Dendritic cell treated with granulocyte-macrophage colony-stimulating factor and Interleukin-4, amounts not matched to agents 40 ng/mL and 50 ng/mL, for 4 days (primary cell): ENCODE results near the gene FBXL5.

ENCODE experiments used
- H3K27ac Mint-ChIP-seq: one replicate; pipeline ENCODE4 v1.8.0; 2022; ENCODE audit warnings: mild to moderate bottlenecking, mixed read lengths
- H3K27me3 Mint-ChIP-seq: one replicate; pipeline ENCODE4 v1.8.0; 2022; ENCODE audit warnings: mild to moderate bottlenecking, mixed read lengths
- H3K36me3 Mint-ChIP-seq: one replicate; pipeline ENCODE4 v1.8.0; 2022; ENCODE audit warnings: low read depth, mixed read lengths
- H3K4me1 Mint-ChIP-seq: one replicate; pipeline ENCODE4 v1.8.0; 2022; ENCODE audit warnings: low read depth, mixed read lengths
- H3K4me3 Mint-ChIP-seq: one replicate; pipeline ENCODE4 v1.8.0; 2022; ENCODE audit warnings: mild to moderate bottlenecking, moderate library complexity, mixed read lengths
- H3K9me3 Mint-ChIP-seq: one replicate; pipeline ENCODE4 v1.8.0; 2022; ENCODE audit warnings: mixed read lengths
- intact Hi-C: fragments of 100-400 bp; cut with micrococcal nuclease; formaldehyde crosslinking; loops from one replicate; pipeline ENCODE4 v1.15.0; 2022

FBXL5 gene

DNA sequence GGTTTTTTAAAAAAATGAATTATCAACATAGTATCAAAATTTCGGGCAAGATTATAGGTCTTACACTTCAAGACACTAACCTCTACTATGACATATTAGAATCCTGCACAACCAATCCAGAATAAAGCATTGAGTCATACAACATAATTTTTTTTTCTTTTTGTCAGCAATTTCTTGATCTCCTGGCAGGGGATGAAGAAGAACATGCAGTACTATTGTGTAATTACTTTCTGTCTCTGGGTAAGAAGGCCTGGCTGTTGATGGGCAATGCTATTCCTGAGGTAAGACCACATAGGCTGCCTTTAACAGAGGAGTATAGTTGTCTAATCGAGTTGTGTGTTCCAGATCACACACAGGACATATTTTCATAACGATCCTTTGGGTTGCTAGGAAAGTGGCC, 67.5 kb downstream of the FBXL5 start:
- H3K9me3 Mint-ChIP-seq: no peaks in the 10 kb centered on the region
- peaks cover 19% of the 10 kb centered on the region for H3K4me1 Mint-ChIP-seq
- H3K27me3 Mint-ChIP-seq: no peaks in the 10 kb centered on the region
- H3K27ac Mint-ChIP-seq: no peak overlapping the region
- H3K36me3 Mint-ChIP-seq: peaks cover 7% of the 10 kb centered on the region
- no peak overlapping the region for H3K4me3 Mint-ChIP-seq
- intact Hi-C loops: no loop called here

DNA sequence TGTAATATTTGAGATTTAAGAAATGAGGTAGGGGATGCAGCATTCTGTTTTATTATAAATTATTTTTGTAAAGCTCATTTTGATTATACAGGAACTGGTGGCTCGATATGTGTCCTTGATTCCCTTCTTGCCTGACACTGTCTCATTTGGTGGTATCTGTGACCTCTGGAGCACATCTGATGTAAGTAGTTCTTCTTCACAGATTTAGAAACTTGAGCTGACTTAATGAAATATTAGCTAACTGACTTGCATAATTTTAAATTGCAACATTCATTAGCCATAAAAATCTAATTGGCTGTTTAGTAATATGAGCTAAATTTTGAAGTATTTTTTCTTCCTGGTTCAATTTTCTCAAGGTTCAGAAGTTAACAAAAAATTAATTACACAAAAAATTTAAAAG, 69.1 kb downstream of the FBXL5 start:
- Mint-ChIP-seq H3K9me3 (no peaks in the 10 kb centered on the region), H3K4me3 (no peak overlapping the region), H3K4me1 (peaks cover 19% of the 10 kb centered on the region), H3K27me3 (no peaks in the 10 kb centered on the region), H3K36me3 (peaks cover 7% of the 10 kb centered on the region), H3K27ac (no peak overlapping the region)
- intact Hi-C loops: no loop called here

DNA sequence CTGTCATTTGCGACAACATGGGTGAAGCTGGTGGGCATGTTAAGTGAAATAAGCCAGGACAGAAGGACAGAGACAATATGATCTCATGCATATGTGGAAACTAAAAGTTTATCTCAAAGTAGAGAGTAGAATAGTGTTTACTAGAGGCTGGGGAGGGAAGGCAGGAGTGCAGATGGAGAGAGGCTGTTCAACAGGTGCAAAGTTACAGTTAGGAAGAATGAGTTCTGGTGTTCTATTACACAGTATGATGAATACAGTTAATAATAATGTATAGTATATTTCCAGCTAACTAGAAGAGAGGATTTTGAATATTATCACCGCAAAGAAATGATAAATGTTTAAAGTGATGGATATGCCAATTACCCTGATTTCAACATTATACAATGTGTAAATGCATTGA, 69.8 kb downstream of the FBXL5 start:
- peaks cover 7% of the 10 kb centered on the region for H3K36me3 Mint-ChIP-seq
- no peaks in the 10 kb centered on the region for H3K9me3 Mint-ChIP-seq
- intact Hi-C loops: no loop called here
- H3K4me3 Mint-ChIP-seq: no peak overlapping the region
- peaks cover 19% of the 10 kb centered on the region for H3K4me1 Mint-ChIP-seq
- H3K27me3 Mint-ChIP-seq: no peaks in the 10 kb centered on the region
- H3K27ac Mint-ChIP-seq: no peak overlapping the region

DNA sequence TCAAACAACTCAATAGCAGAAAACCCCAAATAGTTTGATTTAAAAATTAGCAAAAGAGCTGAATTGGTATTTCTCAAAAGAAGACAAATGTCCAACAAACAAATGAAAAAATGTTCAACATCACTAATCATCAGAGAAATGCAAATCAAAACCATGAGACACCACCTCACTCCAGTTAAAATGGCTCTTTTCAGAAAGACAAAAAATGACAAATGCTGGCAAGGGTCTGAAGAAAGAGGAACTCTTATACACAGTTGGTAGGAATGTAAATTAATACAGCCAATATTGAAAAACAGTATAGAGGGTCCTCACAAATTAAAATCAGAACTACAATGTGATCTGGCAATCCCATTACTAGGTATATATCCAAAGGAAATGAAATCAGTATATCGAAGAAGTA, 70.4 kb downstream of the FBXL5 start:
- H3K9me3 Mint-ChIP-seq: no peaks in the 10 kb centered on the region
- peaks cover 19% of the 10 kb centered on the region for H3K4me1 Mint-ChIP-seq
- intact Hi-C loops: no loop called here
- no peak overlapping the region for H3K4me3 Mint-ChIP-seq
- no peak overlapping the region for H3K27ac Mint-ChIP-seq
- peaks cover 7% of the 10 kb centered on the region for H3K36me3 Mint-ChIP-seq
- H3K27me3 Mint-ChIP-seq: no peaks in the 10 kb centered on the region

DNA sequence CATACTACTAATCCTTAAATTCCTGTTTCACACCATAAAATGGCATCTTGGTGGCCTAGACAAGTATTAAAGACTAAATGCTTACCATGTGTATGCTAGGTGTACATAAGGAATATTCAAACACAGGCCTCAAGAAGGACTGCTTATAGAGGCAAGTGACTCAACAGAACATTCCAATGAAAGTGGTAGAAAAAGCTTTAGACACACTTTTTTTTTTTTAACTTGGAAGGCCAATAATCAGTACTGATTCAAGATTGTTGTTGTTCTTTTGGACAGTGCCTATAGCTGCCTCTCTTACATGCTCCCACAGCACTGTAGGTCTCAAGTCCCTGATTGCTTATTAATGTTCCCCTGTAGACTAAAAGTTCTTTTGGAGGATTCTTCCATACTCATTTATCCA, 77.6 kb downstream of the FBXL5 start:
- H3K4me1 Mint-ChIP-seq: no peaks in the 10 kb centered on the region
- H3K36me3 Mint-ChIP-seq: peaks cover 5% of the 10 kb centered on the region
- H3K27ac Mint-ChIP-seq: no peak overlapping the region
- intact Hi-C loops: no loop called here
- H3K4me3 Mint-ChIP-seq: no peak overlapping the region
- no peaks in the 10 kb centered on the region for H3K9me3 Mint-ChIP-seq
- no peaks in the 10 kb centered on the region for H3K27me3 Mint-ChIP-seq

DNA sequence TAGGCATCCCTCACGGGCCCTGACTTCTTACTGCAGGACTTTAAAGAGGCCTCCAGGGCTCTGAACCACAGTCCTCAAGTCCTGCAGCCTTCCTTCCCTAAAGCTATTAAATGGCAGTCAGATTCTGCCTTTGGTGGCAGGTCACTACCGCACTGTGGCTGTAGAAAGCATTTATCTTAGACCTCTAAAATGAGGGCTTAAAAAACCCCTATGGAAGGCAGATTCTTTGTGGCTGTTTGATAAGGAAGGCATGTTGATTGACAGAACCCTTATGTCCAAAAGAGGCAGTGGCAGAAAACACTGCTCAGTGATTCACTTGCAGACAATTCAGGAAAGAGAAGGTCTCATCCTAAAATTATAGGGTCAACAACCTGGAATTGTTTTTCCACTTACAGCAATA, 79.2 kb downstream of the FBXL5 start:
- no peaks in the 10 kb centered on the region for H3K4me1 Mint-ChIP-seq
- peaks cover 5% of the 10 kb centered on the region for H3K36me3 Mint-ChIP-seq
- H3K9me3 Mint-ChIP-seq: no peaks in the 10 kb centered on the region
- no peak overlapping the region for H3K27ac Mint-ChIP-seq
- intact Hi-C loops: no loop called here
- H3K4me3 Mint-ChIP-seq: no peak overlapping the region
- H3K27me3 Mint-ChIP-seq: no peaks in the 10 kb centered on the region

DNA sequence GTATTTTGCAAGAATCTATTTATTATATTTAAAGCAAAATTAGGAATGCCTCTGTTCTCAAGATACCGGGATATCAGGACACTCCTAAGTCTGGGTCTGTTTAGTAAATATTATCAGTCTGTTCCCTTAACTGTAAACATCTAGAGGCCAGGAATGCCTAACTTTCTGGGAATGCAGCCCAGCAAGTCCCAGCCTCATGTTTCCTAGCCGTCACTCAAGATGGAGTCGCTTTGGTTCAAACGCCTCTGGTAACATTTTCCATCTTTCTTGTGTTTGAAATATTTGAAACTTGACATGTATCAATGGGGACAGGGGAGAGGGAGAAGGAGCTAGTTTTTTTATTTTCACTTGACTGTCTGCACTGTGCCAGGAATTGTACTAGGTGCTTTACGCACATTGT, 85.4 kb downstream of the FBXL5 start:
- peaks cover 18% of the 10 kb centered on the region for H3K36me3 Mint-ChIP-seq
- intact Hi-C loops: no loop called here
- no peak overlapping the region for H3K4me3 Mint-ChIP-seq
- no peaks in the 10 kb centered on the region for H3K9me3 Mint-ChIP-seq
- peaks cover 11% of the 10 kb centered on the region for H3K4me1 Mint-ChIP-seq
- H3K27ac Mint-ChIP-seq: no peak overlapping the region
- no peaks in the 10 kb centered on the region for H3K27me3 Mint-ChIP-seq

DNA sequence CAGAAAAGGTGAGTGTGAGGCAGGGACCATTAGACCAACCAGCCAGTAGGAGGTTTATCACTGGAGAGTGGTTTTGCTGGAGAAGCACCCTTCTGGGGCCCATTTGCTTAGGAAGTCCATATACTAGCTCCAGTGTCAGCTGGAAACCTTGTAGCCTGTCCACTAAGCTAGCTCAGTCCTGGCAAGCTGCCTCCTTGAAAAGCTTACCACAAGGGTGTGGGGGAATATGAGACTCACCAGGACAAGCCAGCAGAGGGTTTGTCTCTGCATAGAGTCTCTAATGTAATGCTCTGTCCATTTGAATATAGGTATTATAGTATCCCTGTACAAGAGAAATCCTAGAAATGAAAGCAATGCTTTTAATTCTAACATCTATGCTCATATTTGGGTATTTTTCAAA, 86.3 kb downstream of the FBXL5 start:
- Mint-ChIP-seq H3K9me3 (no peaks in the 10 kb centered on the region), H3K4me1 (peaks cover 16% of the 10 kb centered on the region), H3K27ac (no peak overlapping the region), H3K4me3 (no peak overlapping the region), H3K36me3 (peaks cover 18% of the 10 kb centered on the region), H3K27me3 (no peaks in the 10 kb centered on the region)
- intact Hi-C loops: no loop called here

DNA sequence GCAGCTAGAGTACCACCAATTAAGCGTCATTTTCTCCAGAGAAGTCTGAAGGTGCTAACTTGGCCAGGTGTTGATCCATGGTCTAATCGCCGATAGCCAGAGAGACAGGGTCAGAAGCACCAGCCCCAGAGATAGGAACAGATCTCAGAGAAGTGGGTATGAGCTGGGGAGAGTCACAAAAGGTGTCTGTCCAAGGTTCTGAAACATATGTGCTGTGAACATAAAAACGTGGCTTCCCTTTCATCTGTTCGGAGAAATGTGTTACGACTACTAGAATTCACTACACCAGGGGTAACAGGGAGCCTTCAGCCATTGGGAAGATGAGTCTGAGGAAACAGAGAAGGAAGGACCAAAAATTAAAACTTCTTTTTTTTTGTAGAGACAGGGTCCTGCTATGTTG, 91.3 kb downstream of the FBXL5 start:
- Mint-ChIP-seq H3K27ac (no peak overlapping the region), H3K9me3 (no peaks in the 10 kb centered on the region), H3K4me3 (no peak overlapping the region), H3K4me1 (peaks cover 36% of the 10 kb centered on the region), H3K36me3 (peaks cover 18% of the 10 kb centered on the region), H3K27me3 (no peaks in the 10 kb centered on the region)
- intact Hi-C loops: no loop called here

DNA sequence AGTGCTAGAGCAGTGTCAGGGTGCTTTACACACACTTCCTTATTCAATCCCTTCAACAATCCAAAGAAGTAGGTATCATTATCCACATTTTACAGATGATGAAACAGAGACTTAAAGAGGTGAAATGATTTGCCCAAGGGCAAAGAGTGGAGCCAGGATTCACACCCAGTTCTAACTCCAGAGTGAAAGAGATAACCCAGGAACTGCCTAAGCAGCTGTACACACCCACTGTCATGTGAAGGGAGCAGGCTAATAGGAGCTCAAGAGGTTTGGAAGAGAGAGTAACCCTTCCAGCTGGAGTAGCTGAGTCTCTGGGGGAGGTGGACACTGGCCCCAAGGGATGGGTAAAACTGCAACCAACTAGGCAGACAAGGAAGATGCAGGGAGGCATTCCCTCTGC, 92.5 kb downstream of the FBXL5 start:
- H3K27ac Mint-ChIP-seq: no peak overlapping the region
- H3K9me3 Mint-ChIP-seq: no peaks in the 10 kb centered on the region
- H3K4me3 Mint-ChIP-seq: no peak overlapping the region
- H3K27me3 Mint-ChIP-seq: no peaks in the 10 kb centered on the region
- H3K4me1 Mint-ChIP-seq: peaks cover 26% of the 10 kb centered on the region
- intact Hi-C loops: no loop called here
- peaks cover 18% of the 10 kb centered on the region for H3K36me3 Mint-ChIP-seq

DNA sequence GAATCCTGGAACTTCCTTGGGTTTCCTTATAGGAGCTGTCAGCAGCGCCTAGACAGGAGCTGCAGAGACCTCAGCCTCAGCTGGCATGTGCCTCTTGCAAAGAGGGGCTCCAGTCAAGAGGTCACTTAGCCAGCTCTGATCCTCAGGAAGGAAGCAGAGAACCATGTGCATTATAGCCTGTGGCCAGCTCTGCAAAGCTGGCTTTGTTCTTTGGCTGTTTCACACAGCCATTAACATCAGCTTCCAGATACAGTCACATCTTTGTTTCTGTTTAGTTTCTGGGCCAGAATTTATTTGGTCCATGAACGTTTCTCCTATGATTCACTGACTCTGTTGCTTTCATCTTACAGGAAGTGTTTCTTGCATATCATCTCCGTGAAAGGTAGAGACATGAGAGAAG, 93.0 kb downstream of the FBXL5 start:
- Mint-ChIP-seq H3K27ac (no peak overlapping the region), H3K4me1 (peaks cover 26% of the 10 kb centered on the region), H3K36me3 (peaks cover 18% of the 10 kb centered on the region), H3K4me3 (no peak overlapping the region), H3K9me3 (no peaks in the 10 kb centered on the region), H3K27me3 (no peaks in the 10 kb centered on the region)
- intact Hi-C loops: no loop called here

DNA sequence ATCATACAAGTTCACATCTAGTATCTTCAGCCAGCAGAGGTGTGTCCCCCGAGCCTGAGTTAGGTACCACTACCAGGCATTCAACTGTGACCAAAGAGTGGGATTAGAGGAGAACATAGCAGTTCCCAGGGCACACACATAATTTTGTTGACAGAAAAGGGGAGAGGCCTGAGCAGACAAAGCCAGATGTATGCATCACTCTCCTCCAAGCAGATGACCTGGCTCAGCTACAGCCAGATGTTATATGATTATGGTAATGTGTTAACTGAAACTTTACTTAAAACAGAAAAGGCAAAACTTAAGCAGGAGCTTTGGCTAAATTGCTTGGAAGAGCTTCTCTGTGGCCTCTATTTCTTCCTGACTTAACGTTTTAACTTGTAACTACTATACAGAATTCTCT, 96.6 kb downstream of the FBXL5 start:
- peaks cover 9% of the 10 kb centered on the region for H3K36me3 Mint-ChIP-seq
- no peaks in the 10 kb centered on the region for H3K27me3 Mint-ChIP-seq
- peaks cover 20% of the 10 kb centered on the region for H3K4me1 Mint-ChIP-seq
- no peaks in the 10 kb centered on the region for H3K9me3 Mint-ChIP-seq
- intact Hi-C loops: no loop called here
- H3K4me3 Mint-ChIP-seq: no peak overlapping the region
- H3K27ac Mint-ChIP-seq: no peak overlapping the region

DNA sequence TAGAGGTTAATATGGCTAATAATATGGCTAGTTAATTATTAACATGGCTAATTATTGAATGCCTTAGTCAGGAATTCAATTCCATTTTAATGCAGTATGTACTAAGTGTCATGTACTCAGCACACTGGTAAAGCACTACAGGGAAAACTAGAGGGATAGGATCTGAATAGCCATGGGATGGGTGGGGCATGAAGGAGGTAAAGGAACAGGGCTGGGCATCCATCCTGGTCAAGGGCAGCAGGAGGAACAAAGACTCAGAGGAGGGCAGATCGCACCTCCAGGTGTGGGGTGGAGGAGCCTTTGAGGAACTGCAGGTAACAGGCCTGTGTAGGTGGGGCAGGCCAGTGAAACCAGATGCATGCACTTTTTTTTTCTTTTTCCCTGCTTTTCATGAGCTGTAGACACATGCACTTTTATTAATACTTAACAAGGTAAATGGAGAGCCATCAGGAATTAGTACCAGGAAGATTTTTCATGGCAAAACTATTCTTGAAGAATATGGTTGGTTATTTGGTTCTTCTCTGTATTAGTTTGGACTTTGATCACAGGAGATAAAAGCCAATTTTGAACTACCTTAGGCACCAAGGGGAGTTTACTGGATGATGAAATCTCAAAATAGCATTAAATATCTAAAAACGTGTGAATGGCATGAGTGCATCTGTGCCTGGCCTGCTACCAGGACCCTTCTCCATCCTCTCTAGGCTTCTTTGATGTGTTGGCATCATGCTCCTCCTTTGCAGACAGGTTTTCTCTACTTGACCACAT, 97.2 kb downstream of the FBXL5 start:
- no peaks in the 10 kb centered on the region for H3K27me3 Mint-ChIP-seq
- H3K27ac Mint-ChIP-seq: no peak overlapping the region
- no peak overlapping the region for H3K4me3 Mint-ChIP-seq
- intact Hi-C loops: no loop called here
- H3K36me3 Mint-ChIP-seq: peaks cover 3% of the 10 kb centered on the region
- H3K4me1 Mint-ChIP-seq: peaks cover 20% of the 10 kb centered on the region
- no peaks in the 10 kb centered on the region for H3K9me3 Mint-ChIP-seq

DNA sequence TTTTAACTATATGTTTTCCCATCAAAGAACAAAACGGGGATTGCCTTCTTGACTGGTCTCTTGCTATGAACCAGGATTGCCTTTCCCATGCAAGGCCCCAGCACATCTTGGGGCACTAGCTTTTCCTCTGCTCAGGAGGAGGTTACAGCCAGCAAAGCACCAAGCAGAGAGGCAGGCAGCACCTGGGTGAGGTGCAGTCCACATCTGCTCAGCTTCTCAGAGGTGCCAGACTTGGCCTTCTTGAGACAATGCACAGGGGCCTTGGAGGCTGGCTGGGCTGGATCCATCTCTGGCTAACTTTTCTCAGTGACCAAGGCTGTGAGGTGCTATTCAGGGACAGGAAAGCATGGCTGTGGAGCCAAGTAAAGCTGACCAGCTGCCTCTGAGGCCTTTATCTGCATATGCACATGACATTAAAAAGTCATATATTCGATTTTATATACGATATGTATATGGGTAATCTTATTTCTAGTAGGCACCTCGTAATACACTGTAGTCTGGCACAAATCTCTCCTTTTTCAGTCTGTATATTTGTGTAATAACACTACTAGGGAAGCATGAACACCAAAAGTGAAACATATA, 98.6 kb downstream of the FBXL5 start:
- H3K36me3 Mint-ChIP-seq: no peaks in the 10 kb centered on the region

More for the DNA sequence above, 98.6 kb downstream of the FBXL5 start:
- Mint-ChIP-seq H3K9me3 (no peaks in the 10 kb centered on the region), H3K27ac (no peak overlapping the region), H3K27me3 (no peaks in the 10 kb centered on the region), H3K4me3 (no peak overlapping the region), H3K4me1 (peaks cover 11% of the 10 kb centered on the region)
- intact Hi-C loops: no loop called here
